Mesendoderm (in vitro differentiated cells): ENCODE results near the gene RPL10A.
"Not testable (repeated sequence)": the region's sequence is repeated elsewhere in the genome, so short reads cannot be mapped to it uniquely, and the experiment has no call there.

Experiments used
- DNase-seq: peaks from one replicate; pipeline ENCODE4 v3.0.0; 2013
- H2AK5ac ChIP-seq: 2 replicates; pipeline ENCODE4 v1.6.1; 2013; ENCODE audit warnings: low read length, inconsistent platforms
- H2BK120ac ChIP-seq: 2 replicates; pipeline ENCODE4 v1.6.1; 2013; ENCODE audit warnings: low read depth, mild to moderate bottlenecking, low read length, moderate library complexity, mixed read lengths
- H2BK15ac ChIP-seq: replicated peaks from 2 replicates; pipeline ENCODE4 v1.6.1; 2013; ENCODE audit warnings: low read depth, mild to moderate bottlenecking, moderate library complexity
- H2BK5ac ChIP-seq: 2 replicates; pipeline ENCODE4 v1.6.1; 2013; ENCODE audit warnings: low read length, inconsistent platforms
- H3K18ac ChIP-seq: 2 replicates; pipeline ENCODE4 v1.6.1; 2013; ENCODE audit warnings: mild to moderate bottlenecking, low read length, mixed read lengths
- H3K23ac ChIP-seq: one replicate; pipeline ENCODE4 v1.6.1; 2013; ENCODE audit warnings: low read length
- H3K27ac ChIP-seq: 2 replicates; pipeline ENCODE4 v1.5.1; 2013; ENCODE audit warnings: low read depth, mild to moderate bottlenecking, inconsistent platforms, low read length, moderate library complexity
- H3K27me3 ChIP-seq: 2 replicates; pipeline ENCODE4 v1.6.1; 2013; ENCODE audit warnings: low read length, control low read depth, mild to moderate bottlenecking, inconsistent platforms; ENCODE audit not compliant: insufficient read depth, poor library complexity
- H3K36me3 ChIP-seq: 2 replicates; pipeline ENCODE4 v1.6.1; 2013; ENCODE audit warnings: low read length, inconsistent platforms; ENCODE audit not compliant: control insufficient read depth, insufficient read depth
- H3K4ac ChIP-seq: one replicate; pipeline ENCODE4 v1.6.1; 2013; ENCODE audit warnings: low read depth, mild to moderate bottlenecking, low read length, moderate library complexity
- H3K4me1 ChIP-seq: 2 replicates; pipeline ENCODE4 v1.6.1; 2013; ENCODE audit warnings: low read depth, low read length, inconsistent platforms; ENCODE audit not compliant: control insufficient read depth
- H3K4me2 ChIP-seq: 2 replicates; pipeline ENCODE4 v1.6.1; 2013; ENCODE audit warnings: low read length
- H3K4me3 ChIP-seq: 2 replicates; pipeline ENCODE4 v1.5.1; 2013; ENCODE audit warnings: mild to moderate bottlenecking, low read length
- H3K56ac ChIP-seq: one replicate; pipeline ENCODE4 v1.6.1; 2013; ENCODE audit warnings: low read length
- H3K79me1 ChIP-seq: 2 replicates; pipeline ENCODE4 v1.6.1; 2013; ENCODE audit warnings: low read length, inconsistent platforms
- H3K79me2 ChIP-seq: 2 replicates; pipeline ENCODE4 v1.6.1; 2013; ENCODE audit warnings: mild to moderate bottlenecking, low read length; ENCODE audit not compliant: control insufficient read depth, insufficient read depth
- H3K9ac ChIP-seq: 2 replicates; pipeline ENCODE4 v1.6.1; 2013; ENCODE audit warnings: low read length, inconsistent platforms
- H4K5ac ChIP-seq: one replicate; pipeline ENCODE4 v1.6.1; 2013; ENCODE audit warnings: low read length
- H4K8ac ChIP-seq: one replicate; pipeline ENCODE4 v1.6.1; 2013; ENCODE audit warnings: low read depth, mild to moderate bottlenecking, control low read depth, low read length, moderate library complexity
- WGBS: extraction: QIAGEN DNeasy Blood & Tissue Kit; methylation state at CpG from one replicate; pipeline ENCODE4 v1.1.7; 2013; ENCODE audit warnings: low lambda C conversion rate, missing lambda C conversion rate; ENCODE audit not compliant: insufficient coverage; ENCODE audit errors: extremely low coverage; 5-methylcytosine and 5-hydroxymethylcytosine counted together

Gene RPL10A

GRCh38 chr6:35435074-35435837 is 32.9 kb upstream of the RPL10A start:
- Histone ChIP-seq H3K27ac (no peak overlapping the region), H3K79me2 (no peaks in the 10 kb centered on the region), H3K4me1 (no peaks in the 10 kb centered on the region), H3K4ac (no peak overlapping the region), H3K56ac (peak overlapping the region; percentile 22), H3K79me1 (no peaks in the 10 kb centered on the region), H3K18ac (no peak overlapping the region), H2AK5ac (no peak overlapping the region), H4K8ac (no peak overlapping the region), H3K36me3 (no peaks in the 10 kb centered on the region), H2BK120ac (no peak overlapping the region), H2BK15ac (no peak overlapping the region), H4K5ac (no peak overlapping the region), H3K23ac (no peak overlapping the region), H2BK5ac (no peak overlapping the region), H3K4me3 (no peak overlapping the region), H3K9ac (no peak overlapping the region), H3K27me3 (no peaks in the 10 kb centered on the region), H3K4me2 (no peak overlapping the region)
- WGBS, result no CpG with 5 or more reads among the region's 16 CpGs
- no peak for DNase-seq

- H3K79me2 ChIP-seq, result no peaks in the 10 kb centered on the region
- no peak overlapping the region for H3K23ac ChIP-seq
- no peaks in the 10 kb centered on the region for H3K36me3 ChIP-seq
- no peak overlapping the region for H2BK15ac ChIP-seq
- H3K79me1 ChIP-seq, result no peaks in the 10 kb centered on the region
- no peak overlapping the region for H3K4ac ChIP-seq
- no peak overlapping the region for H3K9ac ChIP-seq
- H2BK5ac ChIP-seq, result no peak overlapping the region
- H3K56ac ChIP-seq, result no peak overlapping the region
- H3K4me2 ChIP-seq, result no peak overlapping the region
- no peaks in the 10 kb centered on the region for H3K27me3 ChIP-seq
- H3K4me1 ChIP-seq, result no peaks in the 10 kb centered on the region
- no peak overlapping the region for H4K5ac ChIP-seq
- no peak overlapping the region for H2BK120ac ChIP-seq
- H3K18ac ChIP-seq, result no peak overlapping the region
- no peak overlapping the region for H4K8ac ChIP-seq
- H2AK5ac ChIP-seq, result no peak overlapping the region
- no CpG with 5 or more reads among the region's 8 CpGs for WGBS
- H3K27ac ChIP-seq, result no peak overlapping the region
- peak; percentile 39 for DNase-seq
- H3K4me3 ChIP-seq, result no peak overlapping the region
These were observed 31.9 kb upstream of the RPL10A start for GRCh38 chr6:35436071-35436857.

GRCh38 chr6:35438378-35439065 is 29.7 kb upstream of the RPL10A start:
- not testable (repeated sequence) for H3K4ac ChIP-seq, DNase-seq, H4K5ac ChIP-seq, H3K4me2 ChIP-seq, H2BK5ac ChIP-seq, H3K56ac ChIP-seq, H3K9ac ChIP-seq, H3K27ac ChIP-seq, H3K23ac ChIP-seq, H3K18ac ChIP-seq, H2BK15ac ChIP-seq, H4K8ac ChIP-seq, H2BK120ac ChIP-seq, H3K4me1 ChIP-seq, H3K36me3 ChIP-seq, H3K4me3 ChIP-seq, H2AK5ac ChIP-seq, H3K27me3 ChIP-seq, H3K79me1 ChIP-seq, H3K79me2 ChIP-seq
- WGBS, result no CpG with 5 or more reads among the region's 7 CpGs

GRCh38 chr6:35439308-35439707 is 28.9 kb upstream of the RPL10A start:
- no CpG with 5 or more reads among the region's 3 CpGs for WGBS
- H3K4me1 ChIP-seq, result no peaks in the 10 kb centered on the region
- H3K23ac ChIP-seq, result no peak overlapping the region
- no peak overlapping the region for H3K9ac ChIP-seq
- H3K27ac ChIP-seq, result no peak overlapping the region
- no peaks in the 10 kb centered on the region for H3K79me2 ChIP-seq
- H3K4me2 ChIP-seq, result no peak overlapping the region
- H3K18ac ChIP-seq, result no peak overlapping the region
- H4K8ac ChIP-seq, result no peak overlapping the region
- no peaks in the 10 kb centered on the region for H3K27me3 ChIP-seq
- DNase-seq, result peak; percentile 61
- no peaks in the 10 kb centered on the region for H3K79me1 ChIP-seq
- no peak overlapping the region for H2BK120ac ChIP-seq
- no peak overlapping the region for H2BK15ac ChIP-seq
- H4K5ac ChIP-seq, result no peak overlapping the region
- H3K4me3 ChIP-seq, result no peak overlapping the region
- no peak overlapping the region for H3K4ac ChIP-seq
- no peak overlapping the region for H2BK5ac ChIP-seq
- H2AK5ac ChIP-seq, result no peak overlapping the region
- H3K56ac ChIP-seq, result no peak overlapping the region
- no peaks in the 10 kb centered on the region for H3K36me3 ChIP-seq

- Histone ChIP-seq H3K23ac (no peak overlapping the region), H3K18ac (no peak overlapping the region), H2AK5ac (no peak overlapping the region), H2BK5ac (no peak overlapping the region), H3K9ac (no peak overlapping the region), H3K4me1 (no peaks in the 10 kb centered on the region), H3K4ac (no peak overlapping the region), H2BK15ac (no peak overlapping the region), H3K36me3 (no peaks in the 10 kb centered on the region), H3K79me2 (no peaks in the 10 kb centered on the region), H3K4me3 (no peak overlapping the region), H4K8ac (no peak overlapping the region), H3K27ac (no peak overlapping the region), H3K4me2 (no peak overlapping the region), H3K79me1 (no peaks in the 10 kb centered on the region), H3K27me3 (no peaks in the 10 kb centered on the region), H2BK120ac (no peak overlapping the region), H4K5ac (no peak overlapping the region), H3K56ac (no peak overlapping the region)
- WGBS, result no CpG with 5 or more reads among the region's 3 CpGs
- DNase-seq, result no peak
These were observed 27.0 kb upstream of the RPL10A start for GRCh38 chr6:35441205-35441604.
